Measurements from ENCODE around the gene TYW1.
"Not testable (repeated sequence)": the region's sequence is repeated elsewhere in the genome, so short reads cannot be mapped to it uniquely, and the experiment has no call there.

TYW1 gene

DNA sequence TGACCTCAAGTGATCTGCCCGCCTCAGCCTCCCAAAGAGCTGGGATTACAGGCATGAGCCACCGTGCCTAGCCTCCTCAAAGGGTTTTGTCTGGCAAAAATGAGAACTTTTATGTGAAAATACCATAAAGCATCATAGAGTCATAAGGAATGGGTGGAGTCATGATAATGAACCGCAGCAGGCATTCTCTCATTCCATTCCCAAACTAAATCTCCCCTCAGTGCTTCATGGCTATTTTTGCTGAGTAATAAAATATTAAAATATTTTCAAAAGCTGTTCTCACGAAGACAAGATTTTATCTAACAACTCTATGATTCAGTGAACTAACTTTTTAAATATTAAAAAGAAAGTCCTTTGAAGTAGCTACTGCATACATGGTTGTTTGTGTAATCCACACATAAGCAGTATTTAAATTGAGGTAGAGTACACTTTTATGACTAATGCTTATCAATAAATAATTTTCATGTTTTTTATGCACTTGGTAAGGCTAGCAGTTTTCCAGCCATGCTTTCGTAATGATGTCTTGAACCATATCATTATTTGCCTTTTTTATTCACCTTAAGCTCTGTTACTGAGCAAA is 195.6 kb downstream of the TYW1 start:
- not testable (repeated sequence) for DNase-seq

GRCh38 chr7:67192889-67193613 is 196.4 kb downstream of the TYW1 start:
- DNase-seq: peak; percentile 96

- DNase-seq: not testable (repeated sequence)
Observed at GRCh38 chr7:67196176-67196575, 199.5 kb downstream of the TYW1 start.

DNA sequence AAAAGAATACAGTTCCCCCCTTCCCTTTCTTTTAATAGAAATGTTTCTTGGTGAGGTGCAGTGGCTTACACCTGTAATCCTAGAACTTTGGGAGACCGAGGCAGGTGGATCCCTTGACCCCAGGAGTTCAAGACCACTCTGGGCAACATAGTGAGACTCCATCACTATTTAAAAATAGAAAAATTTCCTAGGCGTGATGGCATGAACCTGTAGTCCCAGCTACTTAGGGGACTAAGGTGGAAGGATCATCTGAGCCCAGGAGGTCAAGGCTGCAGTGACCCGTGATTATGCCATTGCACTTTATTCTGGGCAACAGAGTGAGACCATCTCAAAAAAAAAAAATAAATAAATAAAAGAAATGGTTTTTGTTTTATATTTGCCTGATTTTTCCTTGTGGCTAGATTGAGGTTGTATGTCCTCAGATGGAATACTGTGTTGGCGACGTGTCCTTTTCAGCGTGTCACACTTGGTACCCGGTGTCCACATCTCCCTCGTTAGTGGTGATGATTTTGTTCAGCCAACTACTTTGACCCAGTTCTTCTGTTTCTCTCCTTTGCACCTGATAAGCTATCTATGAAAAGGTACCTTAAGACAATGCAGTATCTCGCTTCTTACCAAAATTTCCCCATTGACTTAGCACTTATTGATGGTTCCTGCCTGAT is 202.4 kb downstream of the TYW1 start:
- not testable (repeated sequence) for DNase-seq

DNA sequence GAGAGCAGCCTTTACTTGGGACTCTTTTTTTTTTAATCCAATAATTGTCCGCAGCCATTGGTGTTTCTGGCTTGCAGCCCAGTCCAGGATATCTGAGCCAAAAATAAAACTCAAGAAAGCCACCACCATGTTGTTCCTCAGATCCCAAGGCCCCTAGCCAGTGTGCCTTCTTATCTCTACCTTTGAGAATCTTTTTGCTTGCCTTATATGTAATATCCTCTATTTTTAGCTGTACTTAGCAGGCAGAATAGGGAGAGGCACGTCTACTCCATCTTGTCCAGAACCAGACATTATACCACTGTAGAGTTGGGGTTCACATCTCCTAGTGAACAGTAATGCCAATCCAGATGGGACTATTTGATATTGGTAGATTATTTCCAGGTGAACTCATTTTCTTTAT is 209.1 kb downstream of the TYW1 start:
- not testable (repeated sequence) for DNase-seq

- no peak for DNase-seq
Observed at GRCh38 chr7:67206452-67206851, 209.8 kb downstream of the TYW1 start.

- not testable (repeated sequence) for DNase-seq
Observed at GRCh38 chr7:67208656-67209055, 212.0 kb downstream of the TYW1 start.

DNA sequence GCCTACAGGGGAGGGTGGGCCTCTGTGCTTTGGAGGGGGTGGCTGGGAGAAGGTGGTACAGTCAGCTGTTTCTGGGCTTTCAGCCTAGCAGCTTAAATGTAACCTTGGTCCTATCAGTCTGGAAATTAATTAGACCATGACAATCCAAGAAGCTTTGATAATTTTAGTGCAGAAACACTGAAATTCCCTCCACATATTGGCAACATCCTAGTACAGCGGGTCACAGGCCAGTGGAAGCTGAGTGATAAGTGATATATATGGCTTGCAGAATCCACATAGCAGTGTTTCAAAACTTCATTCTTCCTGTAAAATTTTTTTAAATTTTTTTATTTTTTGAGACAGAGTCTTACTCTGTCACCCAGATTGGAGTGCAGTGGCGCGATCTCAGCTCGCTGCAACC is 212.6 kb downstream of the TYW1 start:
- no peak for DNase-seq

DNA sequence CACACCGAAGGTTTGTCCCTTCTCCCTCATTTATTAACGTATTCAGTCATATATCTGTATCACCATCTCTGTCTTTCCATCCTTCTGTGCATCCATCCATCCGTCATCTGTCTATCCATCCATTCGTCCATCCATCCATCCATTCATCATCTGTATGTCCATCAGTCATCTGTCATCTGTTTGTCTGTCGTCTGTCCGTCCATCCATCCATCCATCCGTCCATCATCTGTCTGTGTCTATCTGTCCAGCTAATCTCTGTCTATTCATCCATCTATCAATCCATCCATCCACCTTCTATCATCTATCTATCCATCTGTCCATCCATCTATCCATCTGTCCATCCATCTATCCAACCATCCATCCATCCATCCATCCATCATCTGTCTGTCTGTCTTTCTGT is 213.9 kb downstream of the TYW1 start:
- DNase-seq: no peak

- DNase-seq: not testable (repeated sequence)
Observed at GRCh38 chr7:67211650-67212330, 215.2 kb downstream of the TYW1 start.

DNA sequence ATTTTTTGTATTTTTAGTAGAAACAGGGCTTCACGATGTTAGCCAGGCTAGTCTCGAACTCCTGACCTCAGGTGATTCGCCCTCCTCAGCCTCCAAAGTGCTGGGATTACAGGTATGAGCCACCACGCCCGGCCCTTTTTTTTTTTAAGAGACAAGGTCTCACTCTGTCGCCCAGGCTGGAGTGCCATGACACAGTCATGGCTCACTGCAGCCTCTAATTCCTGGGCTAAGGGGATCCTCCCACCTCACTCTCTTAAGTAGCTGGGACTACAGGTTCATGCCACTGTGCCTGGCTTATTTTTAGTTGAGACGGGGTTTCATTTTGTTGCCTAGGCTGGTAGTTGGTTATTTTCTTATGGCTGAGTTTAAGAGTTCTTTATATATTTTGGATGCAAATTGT is 216.4 kb downstream of the TYW1 start:
- DNase-seq: not testable (repeated sequence)

DNA sequence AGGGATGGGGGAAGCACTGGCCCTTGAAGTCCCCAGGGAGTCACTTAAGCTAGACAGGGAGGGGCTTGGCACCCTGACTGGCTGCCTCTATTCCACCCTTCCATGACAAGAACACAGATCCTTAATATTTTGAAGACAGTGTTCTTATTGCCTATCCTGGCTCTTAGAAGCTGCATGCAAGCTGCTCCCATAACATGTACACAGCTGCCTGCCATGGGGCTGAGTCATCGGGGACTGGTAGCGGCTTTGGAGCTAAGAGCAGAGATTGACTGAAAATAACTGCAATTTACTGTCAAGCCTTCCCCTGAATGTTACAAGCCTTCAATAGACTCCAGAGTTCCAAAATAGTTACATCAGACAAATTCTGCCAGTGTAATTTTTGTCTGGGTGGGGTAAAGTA is 226.9 kb downstream of the TYW1 start:
- not testable (repeated sequence) for DNase-seq

DNA sequence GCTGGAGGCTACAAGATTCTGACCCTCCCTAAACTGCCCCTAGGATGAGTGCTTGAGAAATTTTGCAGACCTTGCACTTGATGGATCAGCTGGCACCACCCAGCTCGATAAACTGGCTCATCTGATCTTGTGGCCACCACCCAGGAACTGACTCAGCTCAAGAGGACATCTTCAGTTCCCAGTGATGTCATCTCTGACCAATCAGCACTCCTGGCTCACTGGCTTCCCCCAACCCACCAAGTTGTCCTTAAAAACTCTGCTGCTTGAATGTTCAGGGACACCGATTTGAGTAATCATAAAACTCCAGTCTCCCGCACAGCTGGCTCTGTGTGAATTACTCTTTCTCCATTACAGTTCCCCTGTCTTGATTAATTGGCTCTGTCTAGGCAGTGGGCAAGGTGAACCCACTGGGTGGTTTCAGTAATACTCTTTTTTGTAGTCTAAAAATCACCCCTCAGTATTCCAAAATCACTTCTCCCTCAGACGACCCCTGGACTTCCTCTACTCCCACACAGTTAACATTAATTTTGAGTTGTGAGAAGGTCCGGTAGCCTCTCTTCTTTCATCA is 229.8 kb downstream of the TYW1 start:
- DNase-seq: not testable (repeated sequence)

DNA sequence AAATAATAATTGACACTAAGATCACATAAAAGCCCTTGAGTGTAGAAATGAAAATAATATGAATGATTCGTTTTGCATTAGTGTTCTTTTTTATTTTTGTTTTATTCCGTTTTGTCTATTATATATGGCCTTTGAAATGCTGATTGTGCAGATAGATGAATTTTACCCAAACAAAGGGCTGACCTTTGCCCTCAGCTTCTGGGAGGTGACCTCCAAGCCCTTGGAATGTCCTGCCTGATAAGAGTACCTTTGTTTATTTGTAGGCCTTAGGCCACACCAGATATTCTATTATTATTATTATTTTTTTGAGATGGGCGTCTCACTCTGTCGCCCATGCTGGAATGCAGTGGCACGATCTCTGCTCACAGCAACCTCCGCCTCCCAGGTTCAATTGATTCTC is 230.3 kb downstream of the TYW1 start:
- DNase-seq: not testable (repeated sequence)

- DNase-seq: not testable (repeated sequence)
Observed at GRCh38 chr7:67229018-67229417, 232.4 kb downstream of the TYW1 start.

DNA sequence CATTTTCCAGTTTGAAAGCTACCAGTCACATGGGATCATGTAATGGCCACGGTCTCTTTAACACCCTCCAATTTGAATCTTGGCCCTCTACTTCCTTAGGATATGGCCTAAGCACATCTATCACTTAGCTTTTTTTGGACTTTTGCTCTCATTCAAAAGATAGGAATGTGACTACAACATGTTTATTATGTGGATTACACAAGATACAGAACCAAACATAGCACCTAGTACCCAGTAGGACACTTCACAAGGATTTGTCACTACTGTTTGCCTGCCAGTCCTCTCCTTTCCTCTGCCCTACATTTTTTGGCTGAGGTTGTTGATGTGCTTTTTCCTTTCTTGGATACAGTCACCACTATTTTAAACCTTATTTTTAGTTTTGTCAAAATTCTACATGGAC is 233.4 kb downstream of the TYW1 start:
- not testable (repeated sequence) for DNase-seq

GRCh38 chr7:67233506-67233905 is 236.9 kb downstream of the TYW1 start:
- DNase-seq: not testable (repeated sequence)

- not testable (repeated sequence) for DNase-seq
Observed at GRCh38 chr7:67236216-67236615, 239.6 kb downstream of the TYW1 start.

DNA sequence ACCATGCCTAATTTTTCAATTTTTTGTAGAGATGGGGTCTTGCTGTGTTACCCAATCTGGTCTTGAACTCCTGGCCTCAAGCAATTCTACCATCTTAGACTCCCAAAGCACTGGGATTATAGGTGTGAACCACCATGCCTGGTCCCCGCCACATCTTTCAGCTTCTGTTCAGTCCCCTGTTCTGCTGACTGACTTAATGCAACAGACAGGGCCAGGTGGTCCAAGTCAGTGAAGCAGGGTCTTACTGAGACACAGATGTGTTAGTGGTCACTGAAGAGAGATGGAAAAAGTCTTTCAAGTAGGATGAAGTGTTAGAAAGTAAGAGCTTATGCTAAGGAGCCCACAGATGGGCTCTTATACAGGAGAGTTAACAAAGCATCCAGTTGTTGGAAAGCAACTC is 246.2 kb downstream of the TYW1 start:
- DNase-seq: not testable (repeated sequence)

DNA sequence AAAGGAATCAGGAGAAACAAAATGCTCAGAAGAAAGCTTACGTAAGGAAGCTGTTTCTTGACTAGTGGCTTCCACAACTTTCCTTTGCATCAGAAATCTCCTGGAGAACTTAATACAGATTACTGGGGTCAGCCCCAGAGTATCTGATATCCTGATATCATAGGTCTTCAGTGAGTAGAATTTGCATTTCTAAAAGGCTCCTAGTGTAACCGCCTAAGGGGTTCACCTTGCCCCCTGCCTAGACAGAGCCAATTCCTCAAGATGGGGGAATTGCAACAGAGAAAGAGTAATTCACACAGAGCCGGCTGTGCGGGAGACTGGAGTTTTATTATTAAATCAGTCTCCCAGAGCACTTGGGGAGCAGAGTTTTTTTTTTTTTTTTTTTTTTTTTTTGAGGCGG is 251.7 kb downstream of the TYW1 start:
- not testable (repeated sequence) for DNase-seq

GRCh38 chr7:67251986-67252558 is 255.4 kb downstream of the TYW1 start:
- DNase-seq: no peak

DNA sequence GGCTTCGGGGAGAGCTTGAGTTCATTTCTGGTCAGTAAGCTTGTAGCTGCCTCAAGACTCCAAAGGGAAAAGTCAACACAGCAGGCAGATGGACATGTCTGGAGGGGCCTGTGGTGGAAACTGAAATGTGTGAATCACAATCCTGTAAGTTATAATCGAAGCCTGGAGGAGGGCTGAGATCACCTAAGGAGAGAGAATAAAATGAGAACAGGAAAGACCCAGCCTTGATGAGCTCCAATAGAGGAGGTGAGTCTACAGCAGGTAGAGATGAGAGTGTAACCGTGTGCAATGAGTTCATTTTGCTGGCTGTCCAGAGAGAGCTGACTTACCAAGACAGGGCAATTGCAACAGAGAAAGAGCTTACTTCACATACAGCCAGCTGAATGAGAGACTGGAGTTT is 258.4 kb downstream of the TYW1 start:
- not testable (repeated sequence) for DNase-seq

GRCh38 chr7:67257779-67258178 is 261.1 kb downstream of the TYW1 start:
- peak; percentile 16 for DNase-seq
